IPS DF 4.7 (cell line): ENCODE measurements around the gene CFAP46.
"Not testable (repeated sequence)": the region's sequence is repeated elsewhere in the genome, so short reads cannot be mapped to it uniquely, and the experiment has no call there.

ENCODE experiments used
- DNase-seq: peaks from one replicate; pipeline ENCODE4 v3.0.0-alpha.2; 2013; ENCODE audit warnings: low spot score; ENCODE audit errors: extremely low read depth

Gene CFAP46

DNA sequence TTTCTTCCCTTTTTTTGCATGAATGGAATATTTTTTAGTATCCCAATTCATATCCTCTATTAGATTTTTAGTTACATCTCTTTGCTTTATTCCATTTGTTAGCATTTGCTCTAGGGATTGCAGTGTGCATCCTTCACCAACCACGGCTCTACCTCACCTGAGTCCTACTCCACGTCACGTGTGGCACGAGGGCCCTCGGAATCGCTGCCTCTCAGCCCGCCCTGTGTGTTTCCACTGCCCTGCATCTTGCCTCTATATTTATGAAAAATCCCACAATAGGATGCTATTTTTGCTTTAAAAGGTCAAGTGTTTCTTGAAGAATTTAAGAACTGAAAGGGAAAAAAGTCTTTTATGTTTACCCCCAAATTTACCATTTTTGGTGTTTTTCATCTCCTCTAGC lies 41.0 kb downstream of the CFAP46 start:
- no peak for DNase-seq

DNA sequence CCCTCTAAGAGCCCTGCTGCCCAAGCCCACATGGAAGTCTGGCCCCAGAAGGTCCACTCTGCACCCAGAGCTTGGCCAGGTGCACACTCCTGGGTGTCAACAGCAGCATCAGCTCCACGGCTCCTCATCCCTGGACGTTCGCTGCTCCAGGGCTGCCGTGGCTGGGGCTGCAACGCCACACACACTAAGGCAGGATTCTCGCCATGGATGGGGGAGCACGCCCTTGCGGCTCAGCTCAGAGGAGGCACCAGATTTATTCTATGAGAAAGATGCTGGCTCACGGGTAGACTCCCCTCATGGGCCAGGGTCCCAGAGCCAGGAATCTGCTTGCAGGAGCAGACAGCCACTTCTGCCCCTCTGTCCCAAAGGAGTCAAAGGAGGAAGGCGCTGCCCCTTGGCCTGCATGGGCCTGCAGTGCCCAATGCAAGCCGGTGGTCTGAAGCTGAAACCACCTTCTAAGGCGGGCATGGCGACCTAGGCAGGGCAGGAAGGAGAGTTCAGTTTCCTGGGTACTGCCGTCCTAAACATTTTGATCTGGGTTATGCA lies 42.1 kb downstream of the CFAP46 start:
- no peak for DNase-seq

DNA sequence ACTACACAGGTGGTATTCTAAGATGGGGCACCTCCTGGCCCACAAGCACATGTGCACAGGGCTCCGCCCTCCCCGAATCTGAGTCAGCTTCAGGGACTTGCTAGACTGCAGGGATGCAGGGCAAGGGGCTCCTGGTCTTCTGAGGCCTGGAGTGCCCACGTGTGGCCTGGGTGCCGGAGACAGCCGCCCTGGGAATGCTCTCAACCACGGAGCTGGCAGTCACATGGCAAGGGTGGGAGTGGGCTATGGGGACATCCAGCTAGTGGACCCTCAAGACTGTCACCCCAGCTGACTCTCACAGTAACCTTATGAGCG lies 42.7 kb downstream of the CFAP46 start:
- DNase-seq, result no peak

- no peak for DNase-seq
These were observed 43.2 kb downstream of the CFAP46 start for GRCh38 chr10:132899054-132899750.

GRCh38 chr10:132898391-132899053 lies 43.8 kb downstream of the CFAP46 start:
- no peak for DNase-seq

DNA sequence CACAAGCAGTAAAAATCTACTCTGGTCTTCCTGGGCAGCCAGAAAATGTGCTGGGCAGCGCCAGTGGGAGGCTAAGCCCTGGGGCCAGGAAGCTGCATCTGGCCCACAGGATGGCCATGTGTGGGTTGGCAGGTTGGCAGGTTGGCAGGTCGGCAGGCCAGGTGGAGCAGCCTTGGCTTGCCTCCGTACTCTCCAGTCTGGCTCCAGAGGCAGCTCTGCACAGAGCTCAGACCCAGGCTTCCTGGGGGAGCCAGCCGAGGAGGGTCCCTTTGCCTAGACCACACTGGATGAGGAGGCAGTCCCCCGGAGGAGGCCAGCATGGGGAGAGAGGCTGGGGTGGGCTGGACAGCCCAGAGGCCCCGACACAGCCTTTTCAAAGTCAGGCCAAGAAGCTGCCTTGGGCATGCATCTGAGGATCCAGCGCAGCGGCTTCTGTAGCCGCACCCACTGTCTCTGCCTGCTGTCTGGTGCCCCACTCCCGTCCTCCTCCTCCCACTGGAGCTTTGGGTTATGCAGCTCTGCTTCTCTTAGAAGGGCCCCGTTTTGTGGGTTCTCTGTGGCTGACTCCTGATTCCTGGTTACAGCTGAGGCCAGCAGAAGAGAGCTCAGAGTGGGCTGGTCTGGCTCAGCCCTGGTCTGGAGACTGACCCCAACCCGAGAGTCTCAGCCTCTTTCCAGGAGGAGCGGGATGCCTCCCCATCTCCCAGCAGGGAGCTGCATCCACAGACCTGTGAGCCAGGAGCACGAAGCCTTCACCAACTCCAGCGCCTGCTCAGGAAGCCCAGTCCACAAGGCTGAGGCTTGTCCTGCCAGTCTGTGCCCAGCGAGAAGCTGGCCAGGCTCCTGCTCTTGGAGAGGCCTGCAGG lies 44.6 kb downstream of the CFAP46 start:
- DNase-seq, result no peak

DNA sequence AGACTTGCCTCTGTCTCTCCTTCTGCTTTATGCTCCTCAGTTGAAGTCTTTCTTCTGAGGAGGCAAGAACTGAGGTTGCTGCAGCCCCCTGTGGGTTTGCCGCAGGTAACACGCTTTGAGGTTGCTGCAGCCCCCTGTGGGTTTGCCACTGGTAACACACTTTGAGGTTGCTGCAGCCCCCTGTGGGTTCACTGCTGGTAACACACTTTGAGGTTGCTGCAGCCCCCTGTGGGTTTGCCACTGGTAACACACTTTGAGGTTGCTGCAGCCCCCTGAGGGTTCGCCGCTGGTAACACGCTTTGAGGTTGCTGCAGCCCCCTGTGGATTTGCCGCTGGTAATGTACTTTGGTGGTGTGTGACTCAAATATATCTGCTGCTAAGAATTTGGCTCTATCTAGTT lies 48.6 kb downstream of the CFAP46 start:
- DNase-seq, result not testable (repeated sequence)

- DNase-seq, result no peak
These were observed 49.3 kb downstream of the CFAP46 start for GRCh38 chr10:132893090-132893489.

- DNase-seq, result no peak
These were observed 50.4 kb downstream of the CFAP46 start for GRCh38 chr10:132892004-132892403.

GRCh38 chr10:132891368-132891767 lies 51.0 kb downstream of the CFAP46 start:
- no peak for DNase-seq

GRCh38 chr10:132890301-132890700 lies 52.1 kb downstream of the CFAP46 start:
- DNase-seq, result no peak

DNA sequence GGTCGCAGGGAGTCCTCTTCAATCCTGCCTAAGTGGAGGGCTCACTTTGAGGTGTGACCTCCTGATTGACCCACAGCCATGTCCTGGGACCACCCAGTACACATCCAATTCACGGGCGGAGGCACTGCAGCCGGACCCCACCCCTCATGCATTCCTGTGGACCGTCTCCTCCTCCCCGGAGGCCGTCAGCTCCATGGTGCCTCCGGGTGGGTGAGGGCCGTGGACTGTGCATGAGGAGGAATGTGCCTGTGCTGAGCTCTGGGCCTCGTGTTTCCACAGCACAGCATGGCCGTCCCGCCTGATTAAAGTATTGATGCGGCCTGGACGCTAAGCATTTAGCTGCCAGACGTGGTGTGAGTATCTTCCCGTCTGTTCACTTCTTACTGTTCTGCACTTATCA lies 52.8 kb downstream of the CFAP46 start:
- no peak for DNase-seq

DNA sequence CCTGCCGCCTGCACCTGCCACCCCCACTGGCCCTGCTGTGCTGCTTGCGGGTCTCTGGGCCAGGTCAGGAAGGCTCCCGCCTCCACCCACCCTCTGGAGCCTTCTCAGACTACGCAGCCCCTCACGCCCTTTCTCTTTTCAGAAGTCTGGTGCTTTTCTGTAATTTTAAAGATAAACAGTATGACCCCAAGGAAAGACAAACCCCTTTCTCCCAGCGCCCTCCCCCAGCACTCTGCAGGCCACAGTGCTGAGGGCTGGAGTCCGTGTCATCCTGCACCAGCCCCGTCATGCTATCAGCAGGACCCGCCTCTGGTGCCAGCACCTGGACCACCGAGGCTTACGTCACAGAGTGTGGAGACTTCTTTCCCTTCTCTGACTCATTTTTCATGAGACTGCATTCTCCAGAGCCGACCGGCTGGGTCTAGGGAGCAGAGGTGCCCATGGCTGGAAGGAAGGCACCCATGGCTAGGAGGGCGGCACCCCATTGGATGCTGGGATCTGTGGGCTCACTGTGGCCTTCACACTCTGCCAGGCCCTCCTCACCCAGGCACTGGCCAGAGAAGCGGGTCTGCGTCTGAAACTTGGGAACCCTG lies 53.4 kb downstream of the CFAP46 start:
- DNase-seq, result no peak

- not testable (repeated sequence) for DNase-seq
These were observed 53.9 kb downstream of the CFAP46 start for GRCh38 chr10:132888446-132888845.

DNA sequence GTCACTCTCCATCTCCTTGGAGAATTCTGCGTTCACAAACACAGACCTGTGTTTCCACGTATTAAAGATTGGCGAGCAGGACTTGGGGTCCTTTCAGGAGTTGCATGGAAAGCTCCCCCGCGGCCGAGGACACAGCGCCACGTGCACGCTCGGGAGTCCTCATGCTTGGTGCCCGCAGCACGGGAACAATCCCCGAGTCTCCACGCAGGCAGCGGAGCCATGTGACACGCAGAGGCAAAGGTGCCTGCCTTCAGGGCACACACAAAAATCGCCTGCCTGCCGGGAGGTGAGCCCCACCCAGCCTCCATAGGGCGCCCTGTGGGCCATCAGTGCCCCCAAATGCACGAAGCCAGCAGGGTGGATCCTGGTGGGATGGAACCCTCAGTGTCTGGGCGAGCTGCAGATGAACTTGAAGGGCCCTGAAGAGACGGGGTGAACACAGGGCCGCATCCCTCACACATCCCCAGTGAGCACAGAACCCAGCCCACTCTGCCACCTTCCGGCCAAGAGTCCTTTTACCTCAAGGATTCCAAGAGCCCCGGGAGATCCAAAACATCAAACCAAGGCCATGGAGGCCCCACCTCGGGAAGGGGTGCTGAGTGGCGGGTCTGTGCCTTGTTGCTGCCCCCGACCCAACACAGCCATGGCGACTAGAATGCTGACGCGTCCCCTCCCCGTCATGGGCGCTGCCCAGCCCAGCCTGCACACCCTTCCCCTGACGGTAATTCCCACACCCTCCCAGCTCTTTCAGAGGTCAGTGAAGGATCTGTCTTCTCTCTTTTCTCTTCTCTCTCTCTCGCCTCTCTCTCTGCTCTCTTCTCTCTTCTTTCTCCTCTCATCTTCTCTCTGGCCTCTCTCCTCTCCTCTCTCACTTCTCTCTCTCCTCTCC lies 55.9 kb downstream of the CFAP46 start:
- DNase-seq, result no peak

GRCh38 chr10:132885451-132886210 lies 56.7 kb downstream of the CFAP46 start:
- DNase-seq, result no peak

DNA sequence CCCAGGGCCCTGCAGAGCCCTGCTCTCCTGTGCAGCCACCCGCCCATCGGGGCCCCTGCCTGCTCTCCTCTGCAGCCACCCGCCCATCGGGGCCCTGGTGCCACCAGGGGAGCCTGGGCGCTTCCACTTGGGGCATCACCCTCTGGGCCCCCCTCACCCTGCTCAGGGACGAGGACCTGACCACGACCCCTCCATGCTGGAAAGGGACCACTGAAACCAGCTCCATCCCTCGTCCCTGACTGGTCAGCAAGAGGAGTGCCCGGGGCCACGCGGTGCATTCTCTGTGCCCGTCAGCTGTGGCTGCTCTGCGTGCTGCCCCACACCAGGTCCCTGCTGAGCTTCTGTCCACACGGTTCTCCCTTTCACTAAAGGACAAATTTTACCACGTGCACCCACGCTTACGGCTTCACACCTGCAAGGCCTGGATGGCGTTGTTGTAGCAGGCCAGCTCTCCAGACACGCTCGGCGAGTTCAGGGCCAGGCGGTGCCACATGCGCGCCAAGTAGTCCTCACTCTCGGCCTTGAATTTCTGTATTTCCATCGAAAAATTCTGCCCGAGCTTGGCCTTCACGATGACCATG lies 57.6 kb downstream of the CFAP46 start:
- no peak for DNase-seq

GRCh38 chr10:132884041-132884440 lies 58.3 kb downstream of the CFAP46 start:
- no peak for DNase-seq

- no peak for DNase-seq
These were observed 58.9 kb downstream of the CFAP46 start for GRCh38 chr10:132883391-132883881.
